GM19240 (cell line): ENCODE measurements around the gene ECM2.

Experiments
- DNase-seq: peaks from one replicate; pipeline ENCODE4 v3.0.0; 2011; ENCODE audit warnings: low spot score; ENCODE audit not compliant: insufficient read length

Gene ECM2

DNA sequence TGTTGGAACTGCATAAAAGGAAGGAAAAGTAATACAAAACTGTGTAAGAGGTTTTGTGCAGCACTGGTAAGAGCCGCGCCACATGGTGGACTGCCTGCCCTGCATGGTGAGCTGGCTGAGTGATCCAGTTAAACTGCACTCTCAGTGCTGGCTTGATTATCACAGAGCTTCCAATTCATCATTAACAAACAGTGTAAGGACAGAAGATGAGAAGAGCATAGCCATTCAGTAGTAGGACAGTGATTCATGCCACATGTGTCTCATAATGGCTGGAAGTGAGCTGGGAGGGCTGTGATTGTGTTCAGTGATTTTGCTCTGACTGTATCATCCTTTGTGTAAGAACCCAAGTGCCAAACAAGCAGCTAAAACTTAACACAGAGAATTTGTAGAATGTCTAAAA is 67.6 kb downstream of the ECM2 start:
- DNase-seq, result no peak

DNA sequence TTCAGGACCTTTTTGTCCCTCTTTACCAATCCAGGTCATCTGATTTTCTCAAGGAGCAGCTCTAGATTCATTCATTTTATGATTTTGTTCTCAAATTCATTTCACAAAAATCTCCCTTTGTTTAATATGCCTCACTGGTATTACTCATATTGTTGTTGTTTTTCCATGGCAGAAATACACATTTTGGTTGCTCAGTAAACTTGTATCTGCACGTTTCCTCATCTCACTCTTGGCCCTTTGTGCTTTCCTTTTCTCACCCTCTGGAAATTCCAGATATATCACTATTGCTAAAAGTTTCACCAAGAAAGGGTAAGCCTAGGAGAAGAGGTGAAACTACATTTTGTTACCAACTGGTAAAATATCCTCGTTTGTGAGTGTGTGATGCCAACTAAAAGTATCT is 68.3 kb downstream of the ECM2 start:
- DNase-seq, result no peak

DNA sequence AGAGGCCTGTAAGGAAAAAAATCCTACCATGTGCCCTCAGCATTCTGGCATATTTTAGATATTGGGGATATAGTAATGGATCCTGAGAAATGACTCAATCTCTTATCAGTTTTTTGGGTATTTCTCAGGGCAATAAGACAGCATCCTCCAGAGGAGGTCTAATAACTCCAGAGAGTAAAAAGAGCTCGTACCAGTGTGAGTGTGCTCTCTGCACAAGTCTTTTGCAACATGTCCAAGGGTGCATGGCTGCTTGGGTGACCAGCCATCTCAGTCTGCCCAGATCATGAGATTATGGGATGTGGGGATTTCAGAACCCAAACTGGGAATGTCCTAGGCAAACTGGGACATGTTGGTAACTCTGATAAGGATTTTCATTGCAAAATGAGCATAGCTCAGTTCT is 68.7 kb downstream of the ECM2 start:
- no peak for DNase-seq

DNA sequence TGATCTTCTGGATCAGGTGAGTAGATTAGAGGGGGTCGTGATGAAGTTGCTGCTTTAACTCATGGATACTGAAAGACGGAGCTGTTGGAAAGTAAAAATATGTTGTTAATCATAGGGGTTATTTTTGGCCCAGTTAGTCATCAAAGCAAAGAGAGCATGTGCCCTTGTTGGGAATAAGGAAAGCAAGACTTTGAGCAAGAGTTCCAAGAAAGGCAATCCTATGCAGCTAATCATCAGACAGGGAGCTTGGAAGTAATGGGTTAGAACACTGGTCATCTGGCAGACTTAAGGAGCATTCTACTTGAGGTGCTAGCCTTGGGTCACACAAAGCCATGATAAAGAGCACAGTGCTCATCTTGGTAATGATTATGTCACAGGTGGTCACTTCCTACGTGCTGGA is 71.8 kb downstream of the ECM2 start:
- no peak for DNase-seq

DNA sequence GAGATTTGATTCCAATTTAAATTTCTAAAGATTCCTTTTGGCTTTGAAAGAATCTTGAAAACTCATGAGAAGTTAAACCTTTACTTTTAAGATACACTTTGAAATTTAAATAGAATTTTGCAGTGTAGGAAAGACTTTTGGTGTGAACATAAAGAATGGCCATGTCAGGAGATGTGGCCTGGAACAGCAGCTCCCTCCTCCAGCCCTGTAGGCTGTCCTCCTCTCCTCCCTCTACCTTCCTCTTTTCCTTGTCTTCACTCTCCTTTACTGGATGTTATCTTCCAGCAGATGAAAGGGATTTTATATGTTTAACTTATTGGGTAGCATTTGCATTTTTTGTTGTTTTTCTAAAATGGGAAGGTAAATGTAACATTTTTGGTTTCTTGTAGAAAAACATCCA is 72.4 kb downstream of the ECM2 start:
- DNase-seq, result no peak

DNA sequence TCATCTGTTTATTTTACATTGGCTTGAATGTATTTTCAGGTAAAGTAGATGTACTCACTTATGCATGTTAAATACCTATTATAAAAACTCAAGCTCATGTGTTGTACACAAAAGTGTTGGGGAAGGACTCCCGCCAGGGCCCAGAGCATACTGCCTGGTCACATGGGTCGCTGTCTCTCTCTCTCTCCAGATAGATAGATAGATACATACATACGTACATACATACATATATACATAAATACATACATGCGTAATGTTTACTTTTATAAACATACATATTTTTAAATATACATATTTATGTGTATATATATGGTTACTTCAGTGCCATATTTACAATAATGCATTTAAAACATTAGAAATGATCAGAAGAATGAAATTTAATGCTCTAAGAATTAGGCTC is 78.2 kb downstream of the ECM2 start:
- DNase-seq, result no peak

DNA sequence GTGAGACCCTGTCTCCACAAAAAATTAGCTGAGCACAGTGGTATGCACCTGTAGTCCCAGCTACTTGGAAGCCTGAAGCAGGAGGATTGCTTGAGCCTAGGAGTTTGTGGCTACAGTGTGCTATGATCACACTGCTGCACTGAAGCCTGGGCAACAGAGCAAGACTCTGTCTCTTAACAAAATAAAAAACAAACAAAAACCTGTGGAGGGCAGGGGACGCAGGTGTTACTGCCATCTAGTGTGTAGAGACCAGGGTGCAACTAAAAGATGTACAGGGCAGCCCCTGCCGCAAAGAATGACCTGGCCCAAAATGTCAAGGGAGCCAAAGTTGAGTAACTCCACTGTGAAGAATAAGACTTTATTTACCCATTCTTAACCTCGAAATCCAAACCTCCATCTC is 80.6 kb downstream of the ECM2 start:
- no peak for DNase-seq

DNA sequence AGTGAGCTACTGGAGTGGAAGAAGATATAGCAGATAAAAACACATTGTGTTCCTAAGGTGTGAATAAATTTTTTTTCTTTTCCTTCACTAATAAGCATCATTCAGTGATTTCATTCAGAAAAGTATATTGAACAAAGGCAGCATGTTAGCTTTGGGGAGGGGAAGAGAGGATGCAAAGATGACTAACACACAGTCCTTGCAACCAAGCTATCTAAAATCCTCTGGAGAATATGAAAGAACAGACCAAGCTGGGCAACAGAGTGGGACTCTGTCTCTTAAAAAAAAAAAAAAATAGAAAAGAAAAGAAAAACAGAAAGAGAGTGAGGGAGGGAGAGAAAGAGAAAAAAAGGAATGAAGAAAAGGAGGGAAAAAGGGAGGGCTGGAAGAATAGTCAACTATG is 89.3 kb downstream of the ECM2 start:
- DNase-seq, result no peak
